Measurements from ENCODE around the gene RAD9A.

Gene RAD9A

GRCh38 chr11:67368621-67369020, 23.2 kb upstream of the RAD9A start:
- Histone ChIP-seq H3K36me3 (no peaks in the 10 kb centered on the region), H3K4me2 (peak overlapping the region; percentile 81), H3K27me3 (peaks cover 44% of the 10 kb centered on the region), H3K4me1 (peaks cover 91% of the 10 kb centered on the region), H4K20me1 (peaks cover 46% of the 10 kb centered on the region), H3K4me3 (no peak overlapping the region), H3K27ac (no peak overlapping the region), H3K9me3 (no peaks in the 10 kb centered on the region), H3K9ac (no peak overlapping the region)
- TF ChIP-seq Cebpa-rat (IDR thresholded peaks at IDR 0.05), result no peak

- H3K9me3 ChIP-seq, result no peaks in the 10 kb centered on the region
- no peak overlapping the region for H3K4me3 ChIP-seq
- no peaks in the 10 kb centered on the region for H3K36me3 ChIP-seq
- no peak for TF ChIP-seq Cebpa-rat (IDR thresholded peaks at IDR 0.05)
- peaks cover 50% of the 10 kb centered on the region for H3K27me3 ChIP-seq
- no peak overlapping the region for H3K9ac ChIP-seq
- peaks cover 91% of the 10 kb centered on the region for H3K4me1 ChIP-seq
- peak overlapping the region; percentile 81 for H3K4me2 ChIP-seq
- peaks cover 52% of the 10 kb centered on the region for H4K20me1 ChIP-seq
- no peak overlapping the region for H3K27ac ChIP-seq
Measured at GRCh38 chr11:67369275-67369674, 22.5 kb upstream of the RAD9A start.

- Histone ChIP-seq H3K4me2 (peak overlapping the region; percentile 81), H3K27ac (no peak overlapping the region), H3K36me3 (no peaks in the 10 kb centered on the region), H3K9ac (no peak overlapping the region), H3K27me3 (peaks cover 56% of the 10 kb centered on the region), H4K20me1 (peaks cover 58% of the 10 kb centered on the region), H3K9me3 (no peaks in the 10 kb centered on the region), H3K4me3 (no peak overlapping the region), H3K4me1 (peaks cover 91% of the 10 kb centered on the region)
- no peak for TF ChIP-seq Cebpa-rat (IDR thresholded peaks at IDR 0.05)
Measured at GRCh38 chr11:67369801-67370284, 21.9 kb upstream of the RAD9A start.

- Histone ChIP-seq H3K27ac (no peak overlapping the region), H3K4me3 (no peak overlapping the region), H3K36me3 (no peaks in the 10 kb centered on the region), H3K4me2 (peak overlapping the region; percentile 99), H3K27me3 (peaks cover 63% of the 10 kb centered on the region), H3K9ac (no peak overlapping the region), H3K4me1 (peaks cover 87% of the 10 kb centered on the region), H3K9me3 (no peaks in the 10 kb centered on the region), H4K20me1 (peaks cover 58% of the 10 kb centered on the region)
- no peak for TF ChIP-seq Cebpa-rat (IDR thresholded peaks at IDR 0.05)
Measured at GRCh38 chr11:67370351-67371076, 21.3 kb upstream of the RAD9A start.

GRCh38 chr11:67371189-67371910, 20.4 kb upstream of the RAD9A start:
- peak overlapping the region; percentile 74; the same call in 1 of the 2 replicates for H3K4me3 ChIP-seq
- no peak for TF ChIP-seq Cebpa-rat (IDR thresholded peaks at IDR 0.05)
- peaks cover 58% of the 10 kb centered on the region for H4K20me1 ChIP-seq
- no peak overlapping the region for H3K27ac ChIP-seq
- peak overlapping the region; percentile 99 for H3K4me2 ChIP-seq
- peaks cover 87% of the 10 kb centered on the region for H3K4me1 ChIP-seq
- H3K9ac ChIP-seq, result no peak overlapping the region
- H3K27me3 ChIP-seq, result peaks cover 71% of the 10 kb centered on the region
- H3K36me3 ChIP-seq, result no peaks in the 10 kb centered on the region
- H3K9me3 ChIP-seq, result no peaks in the 10 kb centered on the region

- H3K27me3 ChIP-seq, result peaks cover 77% of the 10 kb centered on the region
- H4K20me1 ChIP-seq, result peaks cover 58% of the 10 kb centered on the region
- peak overlapping the region; percentile 74 for H3K4me3 ChIP-seq
- no peaks in the 10 kb centered on the region for H3K9me3 ChIP-seq
- H3K36me3 ChIP-seq, result no peaks in the 10 kb centered on the region
- peak overlapping the region; percentile 99 for H3K4me2 ChIP-seq
- TF ChIP-seq Cebpa-rat (IDR thresholded peaks at IDR 0.05), result no peak
- H3K9ac ChIP-seq, result peak overlapping the region; percentile 34; the same call in 1 of the 2 replicates
- H3K27ac ChIP-seq, result no peak overlapping the region
- H3K4me1 ChIP-seq, result peaks cover 83% of the 10 kb centered on the region
Measured at GRCh38 chr11:67371911-67372320, 19.9 kb upstream of the RAD9A start.

GRCh38 chr11:67372321-67372992, 19.3 kb upstream of the RAD9A start:
- no peak for TF ChIP-seq Cebpa-rat (IDR thresholded peaks at IDR 0.05)
- Histone ChIP-seq H3K27ac (no peak overlapping the region), H3K9me3 (no peaks in the 10 kb centered on the region), H3K4me3 (peak overlapping the region; percentile 74), H3K27me3 (peaks cover 82% of the 10 kb centered on the region), H4K20me1 (peaks cover 54% of the 10 kb centered on the region), H3K9ac (peak overlapping the region; percentile 73), H3K4me2 (peak overlapping the region; percentile 99), H3K4me1 (peaks cover 80% of the 10 kb centered on the region), H3K36me3 (no peaks in the 10 kb centered on the region)

- Histone ChIP-seq H3K27me3 (peaks cover 83% of the 10 kb centered on the region), H3K36me3 (no peaks in the 10 kb centered on the region), H4K20me1 (peaks cover 49% of the 10 kb centered on the region), H3K27ac (peak within 1 kb of the TSS; percentile 48; the same call in 1 of the 2 replicates), H3K9me3 (no peaks in the 10 kb centered on the region), H3K4me3 (peak within 1 kb of the TSS; percentile 74), H3K4me2 (peak within 1 kb of the TSS; percentile 99), H3K9ac (peak within 1 kb of the TSS; percentile 73), H3K4me1 (peaks cover 80% of the 10 kb centered on the region)
- TF ChIP-seq Cebpa-rat (IDR thresholded peaks at IDR 0.05), result no peak
Measured at GRCh38 chr11:67372993-67373647, 18.7 kb upstream of the RAD9A start, which contains the start of gene CLCF1. CLCF1 (minus strand) TSS chr11:67373598; CDS start chr11:67373539, 59 bp downstream.

Measured in BLaER1 (cell line).